Measurements from ENCODE around the gene TRAPPC2L. TPM values are rescaled to one million over a fixed set of nuclear protein-coding genes. Genes with fewer than 3 reads are reported as not detected.
A peak's percentile ranks its signal among the peaks of the same experiment; 100 is the strongest.
"Not testable (repeated sequence)": the region's sequence is repeated elsewhere in the genome, so short reads cannot be mapped to it uniquely, and the experiment has no call there.

Gene TRAPPC2L
- total and polyA plus RNA-seq, 4 donors, result 34.2 to 106 (median 48.5) TPM

GRCh38 chr16:88888461-88889387 is 31.8 kb downstream of the TRAPPC2L start:
- ATAC-seq (ENCODE audit: insufficient read depth, low FRiP score), result no peak
- H3K4me1 ChIP-seq (ENCODE audit: control insufficient read depth in 5 of 5, insufficient read depth in 5 of 5, low read length in 5 of 5), result peaks cover 0 to 20% (median 7%) of the 10 kb centered on the region in 5 donors
- WGBS, 2 donors, result 81 to 83% methylated on average over 29 to 30 of the region's 30 CpGs
- no peak for DNase-seq
- H3K9ac ChIP-seq (ENCODE audit: insufficient read depth in 1 of 2, low read length in 2 of 2), result no peak overlapping the region
- H3K27ac ChIP-seq (ENCODE audit: low read depth in 1 of 2, low read length in 1 of 2), result peak overlapping the region in 1 of 2 donors; percentile 35
- no peak for TF ChIP-seq CTCF (IDR thresholded peaks at IDR 0.05; ENCODE audit: control extremely low read depth, extremely low read depth)
- H3K36me3 ChIP-seq (ENCODE audit: control insufficient read depth in 4 of 4, insufficient read depth in 4 of 4, low read length in 4 of 4), result peaks cover 0 to 9% (median 0%) of the 10 kb centered on the region in 4 donors
- H3K9me3 ChIP-seq (ENCODE audit: control insufficient read depth in 4 of 4, insufficient read depth in 3 of 4, low read length in 3 of 4), result no peaks in the 10 kb centered on the region
- H3K27me3 ChIP-seq (ENCODE audit: control insufficient read depth in 3 of 3, insufficient read depth in 3 of 3, low read length in 2 of 3), result no peaks in the 10 kb centered on the region
- H3K4me3 ChIP-seq, result no peak overlapping the region

GRCh38 chr16:88889702-88890352 is 32.9 kb downstream of the TRAPPC2L start:
- DNase-seq, result not testable (repeated sequence)

GRCh38 chr16:88891083-88891482 is 34.2 kb downstream of the TRAPPC2L start:
- Histone ChIP-seq H3K4me3 (no peak overlapping the region), H3K27ac (ENCODE audit: low read depth in 1 of 2, low read length in 1 of 2) (no peak overlapping the region), H3K36me3 (ENCODE audit: control insufficient read depth in 4 of 4, insufficient read depth in 4 of 4, low read length in 4 of 4) (peaks cover 0 to 5% (median 0%) of the 10 kb centered on the region in 4 donors), H3K4me1 (ENCODE audit: control insufficient read depth in 5 of 5, insufficient read depth in 5 of 5, low read length in 5 of 5) (peaks cover 0 to 17% (median 7%) of the 10 kb centered on the region in 5 donors), H3K27me3 (ENCODE audit: control insufficient read depth in 3 of 3, insufficient read depth in 3 of 3, low read length in 2 of 3) (no peaks in the 10 kb centered on the region), H3K9me3 (ENCODE audit: control insufficient read depth in 4 of 4, insufficient read depth in 3 of 4, low read length in 3 of 4) (no peaks in the 10 kb centered on the region), H3K9ac (ENCODE audit: insufficient read depth in 1 of 2, low read length in 2 of 2) (no peak overlapping the region)
- TF ChIP-seq CTCF (IDR thresholded peaks at IDR 0.05; ENCODE audit: control extremely low read depth, extremely low read depth), result no peak
- ATAC-seq (ENCODE audit: insufficient read depth, low FRiP score) (no peak), DNase-seq (no peak)
- WGBS, 2 donors, result 94 to 96% methylated on average over 16 of the region's 16 CpGs

More at GRCh38 chr16:88889702-88890352, 32.9 kb downstream of the TRAPPC2L start:
- WGBS, 2 donors, result 90 to 96% methylated on average over 48 of the region's 48 CpGs
- not testable (repeated sequence) for H3K27ac ChIP-seq (ENCODE audit: low read depth in 1 of 2, low read length in 1 of 2); ATAC-seq (ENCODE audit: insufficient read depth, low FRiP score); H3K27me3 ChIP-seq (ENCODE audit: control insufficient read depth in 3 of 3, insufficient read depth in 3 of 3, low read length in 2 of 3); H3K9ac ChIP-seq (ENCODE audit: insufficient read depth in 1 of 2, low read length in 2 of 2); H3K36me3 ChIP-seq (ENCODE audit: control insufficient read depth in 4 of 4, insufficient read depth in 4 of 4, low read length in 4 of 4); H3K9me3 ChIP-seq (ENCODE audit: control insufficient read depth in 4 of 4, insufficient read depth in 3 of 4, low read length in 3 of 4); H3K4me3 ChIP-seq
- H3K4me1 ChIP-seq (ENCODE audit: control insufficient read depth in 5 of 5, insufficient read depth in 5 of 5, low read length in 5 of 5), result peaks cover 0 to 20% (median 7%) of the 10 kb centered on the region in 5 donors

GRCh38 chr16:88892065-88892464 is 35.1 kb downstream of the TRAPPC2L start:
- TF ChIP-seq CTCF (IDR thresholded peaks at IDR 0.05; ENCODE audit: control extremely low read depth, extremely low read depth), result no peak
- Histone ChIP-seq H3K4me3 (no peak overlapping the region), H3K27me3 (ENCODE audit: control insufficient read depth in 3 of 3, insufficient read depth in 3 of 3, low read length in 2 of 3) (no peaks in the 10 kb centered on the region), H3K4me1 (ENCODE audit: control insufficient read depth in 5 of 5, insufficient read depth in 5 of 5, low read length in 5 of 5) (peaks cover 0 to 9% (median 2%) of the 10 kb centered on the region in 5 donors), H3K36me3 (ENCODE audit: control insufficient read depth in 4 of 4, insufficient read depth in 4 of 4, low read length in 4 of 4) (peaks cover 0 to 11% (median 0%) of the 10 kb centered on the region in 4 donors), H3K9ac (ENCODE audit: insufficient read depth in 1 of 2, low read length in 2 of 2) (no peak overlapping the region), H3K9me3 (ENCODE audit: control insufficient read depth in 4 of 4, insufficient read depth in 3 of 4, low read length in 3 of 4) (no peaks in the 10 kb centered on the region), H3K27ac (ENCODE audit: low read depth in 1 of 2, low read length in 1 of 2) (no peak overlapping the region)
- no peak for ATAC-seq (ENCODE audit: insufficient read depth, low FRiP score)
- WGBS, 2 donors, result 92 to 98% methylated on average over 20 of the region's 20 CpGs
- no peak for DNase-seq

Measured in lung (tissue), 12 donors.